SK-N-DZ (cell line): ENCODE measurements around the gene S100A5.

Experiments used
- DNase-seq: peaks from one replicate; pipeline ENCODE4 v3.0.0-alpha.2; 2015; ENCODE audit warnings: low spot score

S100A5 gene

DNA sequence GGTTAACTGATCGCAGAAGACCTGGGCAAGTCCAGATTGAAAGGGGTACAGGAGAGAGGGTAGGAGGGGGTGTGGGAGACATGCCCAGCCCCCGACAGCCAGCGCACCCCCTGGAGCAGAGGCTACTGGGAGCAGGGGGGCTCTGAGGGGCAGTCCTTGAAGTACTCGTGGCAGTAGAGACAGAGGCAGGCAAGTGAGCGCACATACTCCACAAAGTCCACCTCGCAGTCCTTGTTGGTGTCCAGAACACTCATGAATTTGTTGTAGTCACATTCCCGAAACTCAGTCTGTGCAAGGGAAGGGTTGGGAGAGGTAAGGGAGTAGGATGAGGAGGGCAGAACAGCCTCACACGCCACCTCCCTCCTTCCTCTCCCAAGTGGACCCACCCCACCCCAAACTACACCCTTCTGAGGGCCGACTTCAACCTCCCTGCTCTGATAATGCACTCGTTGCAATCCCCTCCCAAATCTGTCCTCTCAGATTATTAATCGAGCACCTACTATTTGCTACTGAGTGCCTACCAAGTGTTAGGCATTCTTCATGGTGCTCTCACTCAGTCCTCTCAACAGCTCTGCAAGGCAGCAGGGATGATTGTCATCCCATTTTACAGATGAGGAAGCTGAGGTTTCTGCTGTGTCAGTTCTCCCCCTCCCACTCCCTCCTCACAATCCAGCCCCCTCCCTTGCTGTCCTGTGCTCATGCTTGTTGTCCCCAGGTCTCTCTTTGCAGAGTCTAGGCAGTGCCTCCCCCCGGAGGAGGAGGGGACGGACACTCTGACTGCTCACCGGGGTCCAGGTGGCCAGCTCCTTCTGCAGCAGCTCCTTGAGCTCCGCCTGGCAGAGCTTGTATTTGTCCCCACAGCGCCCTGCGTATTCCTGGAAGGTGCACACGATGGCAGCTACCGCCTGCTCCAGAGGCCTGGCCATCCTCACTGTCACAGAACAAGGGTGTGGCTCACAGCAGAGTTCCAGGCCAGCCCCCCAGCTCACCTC, 7.1 kb upstream of the S100A5 start:
- peak; percentile 67 for DNase-seq

GRCh38 chr1:153546796-153547559, 6.2 kb upstream of the S100A5 start:
- no peak for DNase-seq

DNA sequence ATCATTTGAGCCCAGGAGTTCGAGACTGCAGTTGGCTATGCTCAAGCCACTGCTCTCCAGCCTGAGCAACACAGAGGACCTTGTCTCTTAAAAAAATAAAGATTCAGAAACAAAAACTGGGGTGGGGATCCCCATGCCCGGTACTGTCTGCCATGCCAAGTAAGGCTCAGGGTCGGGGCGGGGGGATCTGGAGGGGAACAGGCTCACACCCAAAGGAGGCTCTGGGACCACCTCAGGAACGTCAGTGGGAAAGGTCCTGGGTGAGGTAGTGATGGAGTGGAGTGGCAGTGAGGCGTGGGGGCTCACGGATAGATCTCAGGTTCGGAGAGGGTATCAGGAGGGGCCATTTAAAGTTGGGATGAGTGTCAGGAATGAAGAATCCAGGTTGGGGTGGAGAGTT, 5.6 kb upstream of the S100A5 start:
- DNase-seq, result no peak

GRCh38 chr1:153545067-153546055, 4.6 kb upstream of the S100A5 start, which contains the start of gene S100A4:
Gene S100A4, minus strand, starts transcription at chr1:153545806. Its CDS starts 1,012 bp downstream, at chr1:153544794.
- peak; percentile 90 for DNase-seq

- no peak for DNase-seq
Measured at GRCh38 chr1:153544453-153545066, 3.8 kb upstream of the S100A5 start.

DNA sequence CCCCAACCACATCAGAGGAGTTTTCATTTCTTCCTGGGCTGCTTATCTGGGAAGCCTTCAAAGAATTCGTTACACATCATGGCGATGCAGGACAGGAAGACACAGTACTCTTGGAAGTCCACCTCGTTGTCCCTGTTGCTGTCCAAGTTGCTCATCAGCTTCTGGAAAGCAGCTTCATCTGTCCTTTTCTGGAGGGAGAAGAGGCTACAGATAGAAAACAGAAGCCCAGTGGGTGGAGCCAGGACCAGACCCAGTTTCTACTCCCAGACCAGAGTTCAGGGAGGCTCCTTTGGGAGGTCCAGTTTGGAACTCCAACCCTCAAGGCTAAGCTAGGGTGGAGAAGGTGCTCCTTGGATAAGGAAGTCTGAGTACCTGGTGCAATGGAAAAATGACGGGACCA, 3.0 kb upstream of the S100A5 start:
- no peak for DNase-seq

GRCh38 chr1:153542956-153543711, 2.4 kb upstream of the S100A5 start:
- DNase-seq, result no peak

DNA sequence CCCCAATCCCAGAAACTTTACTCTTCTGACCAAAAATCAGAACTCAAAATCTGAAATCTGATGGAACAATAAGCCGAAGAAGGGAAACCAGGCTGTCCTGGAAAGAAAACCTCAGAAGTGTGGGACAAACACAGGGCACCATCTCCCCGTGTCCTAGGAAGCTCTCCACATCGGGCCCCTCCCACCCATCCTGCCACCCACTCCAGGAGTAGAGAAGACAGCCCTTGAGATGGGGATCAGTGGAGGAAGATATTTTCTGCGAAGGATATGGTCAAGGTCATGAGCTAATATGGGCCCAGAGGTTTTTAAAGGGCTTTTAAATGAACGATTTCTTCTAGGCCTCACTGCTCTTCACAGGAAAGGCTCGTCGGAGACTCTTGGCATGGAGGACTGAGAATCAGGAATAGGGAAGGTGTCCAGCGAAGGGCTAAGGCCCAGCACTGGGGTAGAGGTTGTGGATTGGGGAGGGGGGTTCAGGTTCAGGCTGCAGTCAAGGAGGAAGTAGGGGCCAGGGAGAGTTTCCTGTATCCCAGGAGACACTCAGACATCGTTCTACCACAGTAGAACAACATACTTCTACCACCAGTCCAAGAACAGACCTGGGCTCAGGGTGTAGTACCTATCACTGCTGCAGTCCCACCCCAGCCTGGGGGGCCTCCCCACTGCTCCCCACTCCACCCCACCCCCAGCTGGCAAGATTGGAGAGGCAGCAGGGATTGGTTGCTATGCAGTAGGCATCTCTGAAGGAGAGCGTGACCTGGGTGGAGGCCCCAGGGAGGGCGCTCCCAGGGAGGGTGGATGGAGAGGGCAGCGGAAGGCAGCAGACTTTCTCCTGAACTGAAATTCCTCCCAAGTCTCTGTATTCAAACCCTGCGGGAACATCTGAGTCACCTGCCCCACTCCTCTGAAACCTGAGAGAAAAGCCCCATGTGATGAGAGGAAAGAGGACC, 1.2 kb upstream of the S100A5 start:
- DNase-seq, result no peak

DNA sequence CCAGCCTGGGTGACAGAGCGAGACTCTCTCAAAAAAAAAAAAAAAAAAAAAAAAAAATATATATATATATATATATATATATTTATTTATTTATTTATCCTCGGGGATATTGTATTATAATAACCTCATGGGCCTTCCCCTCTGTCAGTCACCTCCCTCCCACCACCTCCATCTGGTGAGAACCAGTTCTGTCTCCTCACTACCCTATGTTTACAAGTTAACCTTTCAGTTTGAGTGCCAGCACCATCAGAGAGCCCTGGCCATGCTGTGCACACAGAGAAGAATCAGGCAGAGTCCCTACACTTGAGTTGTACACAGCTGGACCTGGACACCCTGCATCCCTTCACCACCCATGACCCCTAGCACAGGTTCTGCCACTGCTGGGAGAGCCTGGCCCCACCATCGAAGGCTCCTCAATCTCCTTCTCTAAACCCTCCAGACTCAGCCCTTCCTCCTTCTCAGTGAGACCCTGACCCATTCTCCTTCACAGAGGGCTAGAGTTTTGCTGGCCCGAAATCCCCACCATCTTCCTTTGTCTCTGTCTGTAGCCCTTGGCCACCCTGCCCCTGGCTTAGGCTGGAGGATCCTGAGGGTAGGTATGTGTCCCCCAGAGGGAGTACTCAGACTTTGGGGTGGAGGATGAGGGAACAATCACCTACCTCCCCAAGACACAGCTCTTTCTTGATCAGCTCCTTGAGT, 1.2 kb downstream of the S100A5 start:
- DNase-seq, result no peak

DNA sequence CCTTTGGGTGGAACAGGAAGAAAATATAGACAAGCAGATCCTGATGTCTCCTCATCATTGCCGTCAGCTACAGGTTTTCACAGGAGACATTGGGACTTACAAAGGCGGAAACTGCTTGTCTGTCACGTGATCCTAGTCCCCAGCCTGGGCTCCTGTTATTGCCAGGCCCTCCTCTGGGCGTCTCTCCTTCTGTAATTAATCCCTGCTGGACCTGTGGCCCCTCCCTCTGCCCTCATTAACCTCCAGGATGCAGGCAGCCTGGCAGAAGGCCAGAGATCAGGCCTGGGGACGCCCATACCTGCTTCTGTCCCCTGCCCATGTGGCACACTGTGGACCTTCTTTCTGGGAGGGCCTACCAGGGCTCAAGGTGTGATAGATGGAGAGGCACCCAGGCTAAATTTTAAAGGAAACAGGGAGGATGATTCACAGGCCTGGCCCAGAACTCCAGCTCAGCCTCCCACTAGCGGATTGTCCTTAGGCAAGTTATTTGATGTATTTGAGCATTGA, 2.4 kb downstream of the S100A5 start:
- DNase-seq, result peak; percentile 83

- no peak for DNase-seq
Measured at GRCh38 chr1:153537376-153537730, 3.4 kb downstream of the S100A5 start.

DNA sequence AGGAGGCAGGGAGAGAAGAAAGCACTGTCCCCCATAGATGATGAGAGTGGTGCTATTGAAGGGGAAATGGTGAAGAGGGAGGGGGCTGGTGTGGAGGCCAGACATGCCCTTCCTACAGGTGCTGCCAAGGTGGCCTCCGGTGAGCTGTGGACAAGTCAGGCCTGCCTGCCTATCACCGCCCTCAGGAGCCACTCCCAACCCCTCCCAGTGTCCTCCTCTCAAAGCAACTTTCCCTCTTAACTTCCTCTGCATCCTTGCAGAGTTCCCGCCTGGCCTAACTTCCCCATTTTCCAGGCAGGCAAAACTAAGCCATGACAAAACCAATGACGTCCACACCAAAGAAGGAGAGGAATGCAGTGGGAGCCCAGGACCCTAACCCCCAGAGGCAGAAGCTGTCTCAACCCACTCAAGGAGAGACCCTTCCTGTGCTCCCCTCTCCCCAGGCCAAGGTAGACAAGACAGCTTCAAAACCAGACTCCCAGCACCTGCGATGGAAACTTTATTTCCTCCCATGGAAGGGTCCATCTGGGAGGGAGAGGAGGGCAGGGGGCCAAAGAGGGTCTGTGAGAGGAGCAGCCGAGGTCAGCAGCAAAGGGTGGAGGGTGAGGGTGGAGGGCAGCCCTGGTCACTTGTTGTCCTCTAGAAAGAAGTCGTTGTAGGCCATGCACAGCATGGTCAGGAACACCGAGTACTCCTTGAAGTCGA, 3.9 kb downstream of the S100A5 start:
- DNase-seq, result no peak

DNA sequence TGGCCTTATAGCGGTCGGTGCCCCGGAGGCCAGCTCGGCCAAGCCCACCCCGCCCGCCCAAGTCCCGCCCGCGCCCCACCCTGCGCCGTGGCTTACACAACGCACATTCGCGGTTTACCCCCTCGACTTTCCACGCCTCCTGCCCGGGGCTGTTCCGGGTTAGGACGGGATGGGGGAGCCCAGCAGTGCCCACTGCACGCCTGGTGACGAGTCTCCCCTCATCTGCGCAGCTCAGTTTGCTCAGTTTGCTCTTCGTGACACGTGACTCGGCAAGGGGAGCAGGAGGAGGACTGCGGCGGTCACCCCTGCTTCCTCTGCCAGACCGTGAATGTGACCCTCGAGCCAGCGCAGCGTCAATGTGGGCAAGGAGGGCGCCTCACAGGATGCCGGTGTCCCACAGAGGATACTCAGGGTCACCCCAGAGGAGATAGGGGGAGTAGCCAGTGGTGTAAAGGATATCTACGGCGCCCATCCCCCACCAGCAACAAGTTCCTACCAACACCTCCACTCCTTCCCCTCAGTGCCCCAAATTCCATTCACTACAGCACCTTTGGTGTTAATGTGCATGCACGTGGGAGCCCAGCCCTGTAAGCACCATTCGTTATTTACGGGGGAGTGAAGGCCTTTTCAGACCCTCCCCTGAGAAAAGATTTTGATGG, 4.6 kb downstream of the S100A5 start:
- no peak for DNase-seq

- DNase-seq, result no peak
Measured at GRCh38 chr1:153535242-153536011, 5.3 kb downstream of the S100A5 start, which contains the start of gene S100A6. Gene S100A6, minus strand, starts transcription at chr1:153535991. Its CDS starts 652 bp downstream, at chr1:153535339.

- no peak for DNase-seq
Measured at GRCh38 chr1:153534925-153535241, 5.9 kb downstream of the S100A5 start.
